ENCODE measurements around the gene NRL. TPM values are rescaled to one million over a fixed set of nuclear protein-coding genes. Genes with fewer than 3 reads are reported as not detected.

The NRL gene
- total RNA-seq, 1 experiment from 2014 or later: 2.5 TPM

GRCh38 chr14:24068711-24069410 lies 45.9 kb downstream of the NRL start:
- no peaks in the 10 kb centered on the region for H3K9me3 Mint-ChIP-seq
- no peak overlapping the region for H4K5ac ChIP-seq (ENCODE audit: insufficient read length, low read depth, low read length)
- H4K20me1 ChIP-seq (ENCODE audit: control insufficient read depth, insufficient read depth, insufficient read length): no peaks in the 10 kb centered on the region
- no peaks in the 10 kb centered on the region for H3K4me1 ChIP-seq (ENCODE audit: insufficient read depth, low read length)
- no peak overlapping the region for H3K23ac ChIP-seq (ENCODE audit: insufficient read length, low read depth, low read length)
- no peak overlapping the region for H2BK15ac ChIP-seq (ENCODE audit: low read depth, low read length)
- H3K79me1 ChIP-seq (ENCODE audit: insufficient read depth, low read depth, low read length, poor library complexity, severe bottlenecking): no peaks in the 10 kb centered on the region
- H3K4me1 Mint-ChIP-seq: 0 out of 4 replicates have a peak, but pooled peaks cover 0 to 3% of the 10 kb centered on the region in 2 experiments
- H3K14ac ChIP-seq (ENCODE audit: insufficient read depth, low read length): no peak overlapping the region
- H2BK120ac ChIP-seq (ENCODE audit: low read depth, low read length, poor library complexity, severe bottlenecking): no peak overlapping the region
- H4K91ac ChIP-seq (ENCODE audit: insufficient read length, low read depth, low read length): no peak overlapping the region
- no peak overlapping the region for H2AK5ac ChIP-seq (ENCODE audit: insufficient read length, low read length)
- H3T11ph ChIP-seq (ENCODE audit: low read length): no peak overlapping the region
- H3K27ac ChIP-seq (ENCODE audit: insufficient read length, low read depth, low read length): no peak overlapping the region
- H3K36me3 Mint-ChIP-seq (ENCODE audit: insufficient read depth in 1 of 3, low read depth in 3 of 3): no peaks in the 10 kb centered on the region; a peak in 1 of 7 replicates
- no peaks in the 10 kb centered on the region for H3K23me2 ChIP-seq (ENCODE audit: insufficient read length, low read depth, low read length, poor library complexity, severe bottlenecking)
- H3K27me3 ChIP-seq (ENCODE audit: insufficient read depth, low read length): no peaks in the 10 kb centered on the region
- WGBS (ENCODE audit: extremely low coverage, insufficient read length, low lambda C conversion rate): no CpG with 5 or more reads among the region's 10 CpGs
- no peak overlapping the region for H4K8ac ChIP-seq (replicated peaks; ENCODE audit: insufficient read length, low read depth, low read length)
- no peak overlapping the region for H2BK20ac ChIP-seq (ENCODE audit: low read depth, low read length, poor library complexity, severe bottlenecking)
- no peaks in the 10 kb centered on the region for H3K9me3 ChIP-seq (ENCODE audit: control insufficient read depth, low read depth, low read length)
- H3K18ac ChIP-seq (ENCODE audit: insufficient read length, low read depth, low read length): no peak overlapping the region
- H3K27me3 Mint-ChIP-seq (ENCODE audit: low read depth): no peaks in the 10 kb centered on the region; the same call in none of the 2 replicates
- H3K27ac Mint-ChIP-seq: peak overlapping the region in 1 of 3 experiments; percentile 85; a peak in 1 of 7 replicates
- no peak overlapping the region for H3K56ac ChIP-seq (ENCODE audit: insufficient read length, low read depth, low read length)
- H2BK12ac ChIP-seq (ENCODE audit: insufficient read length, low read depth, low read length): no peak overlapping the region
- H2AFZ ChIP-seq (ENCODE audit: low read length): no peak overlapping the region
- no peak overlapping the region for H3K9ac ChIP-seq (ENCODE audit: extremely low read depth, insufficient read length, low read length)
- no peak for TF ChIP-seq CTCF (conservative IDR thresholded peaks at IDR 0.05)
- no peak overlapping the region for H3K4ac ChIP-seq (ENCODE audit: low read depth, low read length)
- no peaks in the 10 kb centered on the region for H3K79me2 ChIP-seq (ENCODE audit: insufficient read depth, low read length)
- no peak for DNase-seq
- no peak overlapping the region for H3K4me2 ChIP-seq (ENCODE audit: insufficient read depth, insufficient read length, low read length)
- no peak overlapping the region for H2BK5ac ChIP-seq (ENCODE audit: insufficient read length, low read length)
- no peak overlapping the region; a peak in 1 of 5 replicates for H3K4me3 Mint-ChIP-seq

Measured in H9 (cell line).